DND-41 (cell line): ENCODE measurements around the gene CARD18.

Experiments
- ATAC-seq: fragments of 200-7000 bp; cut with Tn5 transposase; 3 replicates; pipeline ENCODE4 v1.9.1; 2021; ENCODE audit warnings: low read depth; ENCODE audit not compliant: insufficient read depth
- DNase-seq: peaks from one replicate; pipeline ENCODE4 v3.0.0-alpha.2; 2020
- H2AFZ ChIP-seq: 2 replicates; pipeline ENCODE4 v1.6.0; 2012; ENCODE audit warnings: low read depth, low read length
- H3K27ac ChIP-seq: 2 replicates; pipeline ENCODE4 v1.5.1; 2012; ENCODE audit warnings: low read length, inconsistent platforms
- H3K27me3 ChIP-seq: fragments of 200-600 bp; sonication (generic); 2 replicates; pipeline ENCODE4 v1.6.0; 2012; ENCODE audit warnings: low read length, mild to moderate bottlenecking, inconsistent platforms; ENCODE audit not compliant: insufficient read depth, poor library complexity
- H3K36me3 ChIP-seq: 2 replicates; pipeline ENCODE4 v1.5.1; 2012; ENCODE audit warnings: low read length, inconsistent platforms; ENCODE audit not compliant: insufficient read depth
- H3K4me1 ChIP-seq: 2 replicates; pipeline ENCODE4 v1.5.1; 2012; ENCODE audit warnings: mild to moderate bottlenecking, low read length; ENCODE audit not compliant: insufficient read depth
- H3K4me2 ChIP-seq: 2 replicates; pipeline ENCODE4 v1.6.0; 2012; ENCODE audit warnings: mild to moderate bottlenecking, moderate library complexity, low read length, inconsistent platforms; ENCODE audit not compliant: insufficient read depth
- H3K4me3 ChIP-seq, 2 experiments: fragments of 200-600 bp in 1 of 2; shearing (Covaris generic) in 1 of 2; 2 replicates each; pipeline ENCODE4 v1.5.1; 2012 to 2016; ENCODE audit warnings: inconsistent platforms in 2 of 2, low read length in 2 of 2, mild to moderate bottlenecking in 2 of 2, low read depth in 1 of 2, moderate library complexity in 1 of 2
- H3K79me2 ChIP-seq: 2 replicates; pipeline ENCODE4 v1.6.0; 2012; ENCODE audit warnings: low read length, inconsistent platforms; ENCODE audit not compliant: insufficient read depth
- H3K9ac ChIP-seq: 2 replicates; pipeline ENCODE4 v1.6.0; 2012; ENCODE audit warnings: low read depth, mild to moderate bottlenecking, inconsistent platforms, low read length, moderate library complexity
- H3K9me3 ChIP-seq: 2 replicates; pipeline ENCODE4 v1.5.1; 2012; ENCODE audit warnings: low read length, moderate library complexity, mild to moderate bottlenecking, inconsistent platforms; ENCODE audit not compliant: insufficient read depth, severe bottlenecking
- H4K20me1 ChIP-seq: 2 replicates; pipeline ENCODE4 v1.6.0; 2012; ENCODE audit warnings: low read length; ENCODE audit not compliant: insufficient read depth
- EZH2 ChIP-seq: IDR thresholded peaks from 3 replicates; pipeline ENCODE4 v1.6.1; 2012; ENCODE audit warnings: borderline replicate concordance, low read depth, mild to moderate bottlenecking, moderate library complexity, low read length, inconsistent platforms; ENCODE audit not compliant: severe bottlenecking
- TF ChIP-seq, protein P1 (sequence below): IDR thresholded peaks from 2 replicates; pipeline ENCODE4 v1.5.1; 2012; ENCODE audit warnings: borderline replicate concordance, low read length, moderate library complexity, mild to moderate bottlenecking; ENCODE audit not compliant: poor library complexity, severe bottlenecking; ENCODE audit errors: extremely low read depth

CARD18 gene

DNA sequence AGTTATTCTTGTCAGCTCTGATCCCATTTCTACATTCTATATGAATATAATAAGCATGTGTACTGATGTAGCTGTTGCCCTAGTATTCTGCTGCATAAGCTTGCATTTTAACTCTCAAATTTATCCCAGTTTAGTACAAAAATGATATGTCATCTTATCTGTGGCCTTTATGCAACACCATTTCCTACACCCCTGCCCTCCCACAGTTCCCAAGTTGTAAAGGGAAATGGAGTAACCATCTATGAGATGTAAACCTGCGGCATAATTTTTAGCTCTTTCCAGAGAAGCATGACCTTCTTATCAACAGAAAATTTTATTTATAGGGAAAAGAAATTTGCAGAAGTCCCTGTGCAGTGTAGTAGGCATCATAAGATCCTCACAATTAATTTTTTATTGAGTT lies 18.9 kb upstream of the CARD18 start:
- Histone ChIP-seq H3K9me3 (no peaks in the 10 kb centered on the region), H3K4me2 (no peak overlapping the region), H3K27ac (no peak overlapping the region), H3K4me1 (no peaks in the 10 kb centered on the region), H3K4me3 (no peak overlapping the region), H3K9ac (no peak overlapping the region), H3K79me2 (no peaks in the 10 kb centered on the region), H3K36me3 (no peaks in the 10 kb centered on the region), H2AFZ (no peak overlapping the region), H4K20me1 (no peaks in the 10 kb centered on the region), H3K27me3 (no peaks in the 10 kb centered on the region)
- DNase-seq (no peak), ATAC-seq (no peak)
- TF ChIP-seq, protein P1, sequence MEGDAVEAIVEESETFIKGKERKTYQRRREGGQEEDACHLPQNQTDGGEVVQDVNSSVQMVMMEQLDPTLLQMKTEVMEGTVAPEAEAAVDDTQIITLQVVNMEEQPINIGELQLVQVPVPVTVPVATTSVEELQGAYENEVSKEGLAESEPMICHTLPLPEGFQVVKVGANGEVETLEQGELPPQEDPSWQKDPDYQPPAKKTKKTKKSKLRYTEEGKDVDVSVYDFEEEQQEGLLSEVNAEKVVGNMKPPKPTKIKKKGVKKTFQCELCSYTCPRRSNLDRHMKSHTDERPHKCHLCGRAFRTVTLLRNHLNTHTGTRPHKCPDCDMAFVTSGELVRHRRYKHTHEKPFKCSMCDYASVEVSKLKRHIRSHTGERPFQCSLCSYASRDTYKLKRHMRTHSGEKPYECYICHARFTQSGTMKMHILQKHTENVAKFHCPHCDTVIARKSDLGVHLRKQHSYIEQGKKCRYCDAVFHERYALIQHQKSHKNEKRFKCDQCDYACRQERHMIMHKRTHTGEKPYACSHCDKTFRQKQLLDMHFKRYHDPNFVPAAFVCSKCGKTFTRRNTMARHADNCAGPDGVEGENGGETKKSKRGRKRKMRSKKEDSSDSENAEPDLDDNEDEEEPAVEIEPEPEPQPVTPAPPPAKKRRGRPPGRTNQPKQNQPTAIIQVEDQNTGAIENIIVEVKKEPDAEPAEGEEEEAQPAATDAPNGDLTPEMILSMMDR, result no peak
- no peak for TF ChIP-seq EZH2

DNA sequence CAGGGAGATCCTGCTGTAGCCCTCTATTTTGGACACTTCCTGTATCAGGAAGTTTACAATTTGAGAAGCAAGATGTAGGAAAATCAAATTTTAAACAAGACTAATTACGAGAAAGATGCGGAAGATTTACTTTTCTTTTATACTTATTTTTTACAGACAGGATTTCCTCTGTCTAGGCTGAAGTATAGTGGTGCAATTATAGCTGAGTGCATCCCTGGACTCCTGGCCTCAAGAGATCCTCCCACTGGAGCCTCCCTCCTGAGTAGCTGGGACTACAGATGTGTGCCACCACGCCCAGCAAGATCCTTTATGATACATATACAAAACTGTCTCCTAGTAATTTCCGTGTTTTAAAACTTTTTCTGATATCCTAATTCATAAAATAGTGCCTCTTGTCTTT lies 17.2 kb upstream of the CARD18 start:
- H3K27ac ChIP-seq, result no peak overlapping the region
- no peak overlapping the region for H3K4me3 ChIP-seq
- H2AFZ ChIP-seq, result no peak overlapping the region
- no peaks in the 10 kb centered on the region for H3K27me3 ChIP-seq
- DNase-seq (no peak), ATAC-seq (no peak)
- H3K79me2 ChIP-seq, result no peaks in the 10 kb centered on the region
- H3K4me2 ChIP-seq, result no peak overlapping the region
- no peaks in the 10 kb centered on the region for H4K20me1 ChIP-seq
- no peaks in the 10 kb centered on the region for H3K4me1 ChIP-seq
- TF ChIP-seq, protein P1, result no peak
- no peak for TF ChIP-seq EZH2
- H3K9ac ChIP-seq, result no peak overlapping the region
- no peaks in the 10 kb centered on the region for H3K36me3 ChIP-seq
- H3K9me3 ChIP-seq, result no peaks in the 10 kb centered on the region

DNA sequence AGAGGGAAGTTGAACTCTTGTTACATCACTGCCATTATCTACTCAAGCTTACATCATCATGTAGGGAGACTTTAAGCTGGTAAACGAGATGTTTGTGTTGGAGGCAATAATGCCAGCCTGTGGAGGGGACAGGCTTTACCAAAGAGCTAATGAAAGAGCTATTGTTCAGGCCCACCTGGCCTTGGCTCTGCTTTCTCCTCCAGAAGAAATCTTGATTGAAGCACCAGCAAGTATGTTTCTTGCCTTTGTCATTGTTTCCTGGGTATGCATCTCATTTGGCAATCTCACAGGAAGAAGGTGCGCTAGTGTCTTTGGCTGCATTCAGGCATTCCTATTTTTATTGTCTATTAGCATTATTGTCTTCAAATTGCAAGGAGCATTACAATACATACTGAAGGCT lies 16.7 kb upstream of the CARD18 start:
- Histone ChIP-seq H4K20me1 (no peaks in the 10 kb centered on the region), H3K27ac (no peak overlapping the region), H2AFZ (0 out of 2 replicates have a peak overlapping the region, but pooled peaks have one; percentile 8), H3K79me2 (no peaks in the 10 kb centered on the region), H3K36me3 (no peaks in the 10 kb centered on the region), H3K4me2 (no peak overlapping the region), H3K4me1 (no peaks in the 10 kb centered on the region), H3K4me3 (no peak overlapping the region), H3K27me3 (no peaks in the 10 kb centered on the region), H3K9ac (no peak overlapping the region), H3K9me3 (no peaks in the 10 kb centered on the region)
- ATAC-seq, result no peak
- no peak for DNase-seq
- no peak for TF ChIP-seq EZH2

DNA sequence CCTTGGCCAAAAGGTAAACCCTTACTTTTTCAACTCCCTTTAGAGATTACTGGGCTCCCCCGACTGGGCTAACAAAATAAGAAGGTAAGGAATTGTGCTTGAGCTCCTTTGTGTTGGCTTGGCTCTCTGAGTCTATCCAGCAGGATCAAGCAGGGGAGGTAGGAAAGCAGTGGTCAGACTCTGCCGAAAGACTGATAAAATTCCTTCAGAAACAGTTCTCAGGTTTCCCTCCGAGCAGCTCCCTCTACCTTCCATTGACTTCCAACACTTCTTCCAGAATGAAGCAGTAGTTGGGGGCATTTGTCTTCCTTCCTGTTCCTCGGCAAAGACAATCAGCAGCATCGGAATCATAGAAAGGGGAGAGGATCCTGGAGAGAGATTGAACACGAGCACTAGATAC lies 16.1 kb upstream of the CARD18 start:
- TF ChIP-seq, protein P1, result no peak
- no peak for TF ChIP-seq EZH2
- H3K9ac ChIP-seq, result no peak overlapping the region
- H3K79me2 ChIP-seq, result no peaks in the 10 kb centered on the region
- H3K4me1 ChIP-seq, result no peaks in the 10 kb centered on the region
- H3K27ac ChIP-seq, result no peak overlapping the region
- ATAC-seq, result no peak
- no peak overlapping the region for H3K4me3 ChIP-seq
- DNase-seq, result no peak
- H2AFZ ChIP-seq, result no peak overlapping the region
- no peaks in the 10 kb centered on the region for H3K9me3 ChIP-seq
- H3K4me2 ChIP-seq, result no peak overlapping the region
- no peaks in the 10 kb centered on the region for H3K36me3 ChIP-seq
- no peaks in the 10 kb centered on the region for H3K27me3 ChIP-seq
- H4K20me1 ChIP-seq, result no peaks in the 10 kb centered on the region
